OCI-LY3 (cell line): ENCODE data around the gene GLIS1.

ENCODE experiments used
- H2AFZ ChIP-seq: fragments of 200-600, 300-600 bp; shearing (Covaris generic); 2 replicates; pipeline ENCODE4 v1.6.0; 2014; ENCODE audit warnings: antibody characterized with exemption, low read depth, low read length
- H3K27ac ChIP-seq: fragments of 200-600, 300-600 bp; sonication (generic); 2 replicates; pipeline ENCODE4 v1.5.1; 2014; ENCODE audit warnings: mild to moderate bottlenecking, low read length, moderate library complexity, mixed read lengths
- H3K27me3 ChIP-seq: fragments of 200-600, 300-600 bp; sonication (generic); 2 replicates; pipeline ENCODE4 v1.6.1; 2014; ENCODE audit warnings: low read depth, low read length, mixed read lengths
- H3K36me3 ChIP-seq: fragments of 200-600, 300-600 bp; sonication (generic); replicated peaks from 2 replicates; pipeline ENCODE3; 2014; ENCODE audit warnings: low read depth, low read length, mixed read lengths
- H3K4me1 ChIP-seq: fragments of 300-600, 200-600 bp; sonication (generic); 2 replicates; pipeline ENCODE4 v1.6.1; 2014; ENCODE audit warnings: low read length, mixed read lengths
- H3K4me2 ChIP-seq: fragments of 200-600, 300-600 bp; sonication (generic); 2 replicates; pipeline ENCODE4 v1.6.1; 2014; ENCODE audit warnings: low read length, mixed read lengths
- H3K4me3 ChIP-seq: fragments of 300-600, 200-600 bp; sonication (generic); 2 replicates; pipeline ENCODE4 v1.5.1; 2014; ENCODE audit warnings: antibody characterized with exemption, mild to moderate bottlenecking, low read length, moderate library complexity
- H3K79me2 ChIP-seq: fragments of 300-600, 200-600 bp; shearing (Covaris generic); 2 replicates; pipeline ENCODE4 v1.6.1; 2014; ENCODE audit warnings: mild to moderate bottlenecking, low read length, mixed read lengths
- H3K9ac ChIP-seq: fragments of 300-600, 200-600 bp; shearing (Covaris generic); 2 replicates; pipeline ENCODE4 v1.6.0; 2014; ENCODE audit warnings: mild to moderate bottlenecking, low read length, moderate library complexity
- H3K9me3 ChIP-seq: fragments of 200-600, 300-600 bp; shearing (Covaris generic); 2 replicates; pipeline ENCODE4 v1.6.1; 2014; ENCODE audit warnings: low read length, mixed read lengths; ENCODE audit not compliant: insufficient read depth
- H4K20me1 ChIP-seq: fragments of 200-600, 300-600 bp; sonication (generic); 2 replicates; pipeline ENCODE4 v1.6.1; 2016; ENCODE audit warnings: low read length, mixed read lengths; ENCODE audit not compliant: insufficient read depth
- EZH2phosphoT487 ChIP-seq: fragments of 200-600 bp; shearing (Covaris generic); IDR thresholded peaks from 2 replicates; pipeline ENCODE4 v1.6.1; 2018; ENCODE audit warnings: antibody characterized with exemption, mixed run types, low read depth
- TF ChIP-seq, protein P1 (sequence below): fragments of 200-600, 300-600 bp; sonication (generic); IDR thresholded peaks from 2 replicates; pipeline ENCODE4 v1.5.1; 2014; ENCODE audit warnings: antibody characterized with exemption, low read length, low read depth

Gene GLIS1

DNA sequence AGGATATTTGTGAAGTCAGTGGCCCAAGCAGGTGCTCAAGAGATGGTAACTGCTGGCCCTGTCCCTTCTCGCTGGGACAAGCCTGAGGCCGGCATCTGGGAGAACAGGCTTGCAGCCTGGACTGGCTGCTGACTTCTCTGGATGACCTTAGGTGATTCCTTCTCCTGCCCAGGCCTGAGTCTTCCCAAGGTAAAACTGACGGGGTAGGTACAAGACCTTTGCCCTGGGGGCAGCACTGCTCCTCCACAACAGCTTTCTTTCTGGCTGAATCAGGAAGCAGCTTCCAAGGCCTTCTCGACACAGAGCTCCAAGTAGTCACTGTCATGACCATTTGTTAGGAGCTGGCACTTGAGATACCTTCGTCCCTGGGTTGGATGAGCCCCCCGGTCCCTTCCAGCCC, 220.2 kb downstream of the GLIS1 start:
- no peaks in the 10 kb centered on the region for H4K20me1 ChIP-seq
- H3K4me1 ChIP-seq: peaks cover 5% of the 10 kb centered on the region; the same call in 1 of the 2 replicates
- H3K4me2 ChIP-seq: no peak overlapping the region
- H3K79me2 ChIP-seq: no peaks in the 10 kb centered on the region
- TF ChIP-seq, protein P1, sequence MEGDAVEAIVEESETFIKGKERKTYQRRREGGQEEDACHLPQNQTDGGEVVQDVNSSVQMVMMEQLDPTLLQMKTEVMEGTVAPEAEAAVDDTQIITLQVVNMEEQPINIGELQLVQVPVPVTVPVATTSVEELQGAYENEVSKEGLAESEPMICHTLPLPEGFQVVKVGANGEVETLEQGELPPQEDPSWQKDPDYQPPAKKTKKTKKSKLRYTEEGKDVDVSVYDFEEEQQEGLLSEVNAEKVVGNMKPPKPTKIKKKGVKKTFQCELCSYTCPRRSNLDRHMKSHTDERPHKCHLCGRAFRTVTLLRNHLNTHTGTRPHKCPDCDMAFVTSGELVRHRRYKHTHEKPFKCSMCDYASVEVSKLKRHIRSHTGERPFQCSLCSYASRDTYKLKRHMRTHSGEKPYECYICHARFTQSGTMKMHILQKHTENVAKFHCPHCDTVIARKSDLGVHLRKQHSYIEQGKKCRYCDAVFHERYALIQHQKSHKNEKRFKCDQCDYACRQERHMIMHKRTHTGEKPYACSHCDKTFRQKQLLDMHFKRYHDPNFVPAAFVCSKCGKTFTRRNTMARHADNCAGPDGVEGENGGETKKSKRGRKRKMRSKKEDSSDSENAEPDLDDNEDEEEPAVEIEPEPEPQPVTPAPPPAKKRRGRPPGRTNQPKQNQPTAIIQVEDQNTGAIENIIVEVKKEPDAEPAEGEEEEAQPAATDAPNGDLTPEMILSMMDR: no peak
- no peak for TF ChIP-seq EZH2phosphoT487
- no peak overlapping the region for H3K27ac ChIP-seq
- H3K9me3 ChIP-seq: no peaks in the 10 kb centered on the region
- H2AFZ ChIP-seq: no peak overlapping the region
- no peak overlapping the region for H3K4me3 ChIP-seq
- no peaks in the 10 kb centered on the region for H3K36me3 ChIP-seq
- H3K9ac ChIP-seq: no peak overlapping the region
- no peaks in the 10 kb centered on the region for H3K27me3 ChIP-seq

DNA sequence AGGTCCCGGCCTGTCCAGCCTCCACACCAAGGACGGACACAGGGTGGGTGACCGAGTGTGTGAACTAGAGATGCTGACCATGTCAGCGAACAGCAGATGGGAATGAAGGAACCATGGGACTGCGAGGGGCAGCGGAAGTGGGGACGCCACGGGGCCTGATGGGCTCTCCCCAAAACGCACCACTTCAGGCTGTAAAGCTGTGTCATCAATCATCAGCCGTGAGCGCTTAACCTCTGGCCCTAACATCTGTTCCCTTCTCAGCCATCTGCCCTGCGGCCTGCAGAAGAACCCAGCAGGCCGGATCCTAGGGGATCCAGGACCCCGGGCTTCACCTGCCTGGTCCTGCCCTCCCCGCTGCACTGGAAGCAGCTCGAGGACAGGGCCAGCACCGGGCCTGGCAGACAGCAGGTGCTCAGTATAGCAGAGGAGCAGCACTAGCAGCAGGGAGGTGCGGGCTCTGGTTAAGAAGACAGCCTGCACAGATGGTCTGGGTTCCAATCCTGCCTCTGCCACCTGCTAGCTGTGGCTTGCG, 221.1 kb downstream of the GLIS1 start:
- Histone ChIP-seq H3K27ac (no peak overlapping the region), H3K4me1 (peaks cover 5% of the 10 kb centered on the region; the same call in 1 of the 2 replicates), H3K27me3 (no peaks in the 10 kb centered on the region), H2AFZ (no peak overlapping the region), H3K36me3 (no peaks in the 10 kb centered on the region), H3K9me3 (no peaks in the 10 kb centered on the region), H3K9ac (no peak overlapping the region), H4K20me1 (no peaks in the 10 kb centered on the region), H3K4me3 (no peak overlapping the region), H3K4me2 (no peak overlapping the region), H3K79me2 (no peaks in the 10 kb centered on the region)
- no peak for TF ChIP-seq EZH2phosphoT487
- TF ChIP-seq, protein P1: no peak

DNA sequence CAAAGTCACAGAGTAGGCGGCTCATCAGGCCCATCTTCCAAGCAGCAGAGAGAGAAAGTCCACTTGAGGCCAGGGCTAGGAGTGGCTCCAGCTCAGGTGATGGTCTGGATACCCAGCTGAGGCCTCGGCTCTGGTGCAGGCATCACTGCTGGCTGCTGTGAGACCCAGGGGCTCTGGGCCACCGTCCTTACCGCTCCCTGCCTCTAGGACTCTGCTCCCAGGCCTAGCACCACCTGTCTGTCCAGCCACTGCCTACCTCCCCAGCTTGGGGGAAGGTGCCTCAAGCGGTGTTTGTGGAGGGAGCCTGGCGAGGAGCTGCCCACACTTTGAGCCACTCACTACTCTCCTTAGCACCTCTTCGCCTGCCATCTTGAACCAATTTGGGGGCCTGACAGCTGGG, 221.9 kb downstream of the GLIS1 start:
- H3K27me3 ChIP-seq: no peaks in the 10 kb centered on the region
- TF ChIP-seq, protein P1: no peak
- no peak for TF ChIP-seq EZH2phosphoT487
- no peak overlapping the region for H2AFZ ChIP-seq
- H3K9me3 ChIP-seq: no peaks in the 10 kb centered on the region
- no peak overlapping the region for H3K4me2 ChIP-seq
- no peaks in the 10 kb centered on the region for H4K20me1 ChIP-seq
- no peaks in the 10 kb centered on the region for H3K79me2 ChIP-seq
- no peak overlapping the region for H3K9ac ChIP-seq
- no peak overlapping the region for H3K4me3 ChIP-seq
- H3K27ac ChIP-seq: no peak overlapping the region
- peaks cover 5% of the 10 kb centered on the region; the same call in 1 of the 2 replicates for H3K4me1 ChIP-seq
- no peaks in the 10 kb centered on the region for H3K36me3 ChIP-seq

DNA sequence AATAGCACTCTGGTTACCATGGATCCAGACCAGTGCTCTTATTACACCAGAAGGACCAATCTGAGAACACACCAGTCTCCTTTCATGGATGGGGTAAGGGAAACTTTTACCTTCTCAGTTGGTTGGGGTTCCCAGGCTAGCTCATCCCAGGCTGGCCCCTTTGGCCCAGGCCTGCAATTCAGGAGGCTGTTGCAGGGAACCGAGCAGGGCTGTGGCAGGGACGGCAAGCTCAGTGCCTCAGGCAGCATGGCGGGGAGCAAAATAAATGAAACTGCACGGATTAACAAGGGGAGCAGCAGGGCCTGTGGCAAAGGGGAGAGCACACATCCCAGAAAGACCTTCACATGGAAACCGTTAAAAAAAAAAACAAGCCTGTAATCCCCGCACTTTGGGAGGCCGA, 222.8 kb downstream of the GLIS1 start:
- no peaks in the 10 kb centered on the region for H3K9me3 ChIP-seq
- H3K4me2 ChIP-seq: no peak overlapping the region
- TF ChIP-seq, protein P1: no peak
- no peak for TF ChIP-seq EZH2phosphoT487
- no peaks in the 10 kb centered on the region for H4K20me1 ChIP-seq
- H3K79me2 ChIP-seq: no peaks in the 10 kb centered on the region
- H3K4me1 ChIP-seq: peaks cover 5% of the 10 kb centered on the region; the same call in 1 of the 2 replicates
- H3K36me3 ChIP-seq: no peaks in the 10 kb centered on the region
- no peak overlapping the region for H3K4me3 ChIP-seq
- H2AFZ ChIP-seq: no peak overlapping the region
- H3K27ac ChIP-seq: no peak overlapping the region
- H3K9ac ChIP-seq: no peak overlapping the region
- no peaks in the 10 kb centered on the region for H3K27me3 ChIP-seq
